ENCODE data around the gene CKAP2.
"Not testable (repeated sequence)": the region's sequence is repeated elsewhere in the genome, so short reads cannot be mapped to it uniquely, and the experiment has no call there.

Gene CKAP2

GRCh38 chr13:52452470-52452869 lies 2.8 kb upstream of the CKAP2 start:
- DNase-seq (ENCODE audit: low read depth), result no peak

GRCh38 chr13:52454459-52454819 lies 839 bp upstream of the CKAP2 start:
- no peak for DNase-seq (ENCODE audit: low read depth)

GRCh38 chr13:52455677-52456041 lies 381 bp downstream of the CKAP2 start:
- peak; percentile 67 for DNase-seq (ENCODE audit: low read depth)

- no peak for DNase-seq (ENCODE audit: low read depth)
Measured at GRCh38 chr13:52459668-52460067, 4.4 kb downstream of the CKAP2 start.

GRCh38 chr13:52461265-52461664 lies 6.0 kb downstream of the CKAP2 start:
- DNase-seq (ENCODE audit: low read depth), result no peak

- DNase-seq (ENCODE audit: low read depth), result no peak
Measured at GRCh38 chr13:52463526-52463925, 8.2 kb downstream of the CKAP2 start.

GRCh38 chr13:52468487-52468886 lies 13.2 kb downstream of the CKAP2 start:
- DNase-seq (ENCODE audit: low read depth), result not testable (repeated sequence)

- DNase-seq (ENCODE audit: low read depth), result not testable (repeated sequence)
Measured at GRCh38 chr13:52480677-52481428, 25.6 kb downstream of the CKAP2 start.

GRCh38 chr13:52487078-52487477 lies 31.8 kb downstream of the CKAP2 start:
- not testable (repeated sequence) for DNase-seq (ENCODE audit: low read depth)

- DNase-seq (ENCODE audit: low read depth), result not testable (repeated sequence)
Measured at GRCh38 chr13:52488763-52489162, 33.5 kb downstream of the CKAP2 start.

GRCh38 chr13:52491015-52491414 lies 35.7 kb downstream of the CKAP2 start:
- DNase-seq (ENCODE audit: low read depth), result not testable (repeated sequence)

- not testable (repeated sequence) for DNase-seq (ENCODE audit: low read depth)
Measured at GRCh38 chr13:52494241-52494640, 39.0 kb downstream of the CKAP2 start.

GRCh38 chr13:52497979-52498378 lies 42.7 kb downstream of the CKAP2 start:
- DNase-seq (ENCODE audit: low read depth), result not testable (repeated sequence)

GRCh38 chr13:52502277-52502676 lies 47.0 kb downstream of the CKAP2 start:
- DNase-seq (ENCODE audit: low read depth), result not testable (repeated sequence)

GRCh38 chr13:52505843-52506242 lies 50.6 kb downstream of the CKAP2 start:
- DNase-seq (ENCODE audit: low read depth), result not testable (repeated sequence)

GRCh38 chr13:52509532-52509931 lies 54.3 kb downstream of the CKAP2 start:
- DNase-seq (ENCODE audit: low read depth), result not testable (repeated sequence)

- not testable (repeated sequence) for DNase-seq (ENCODE audit: low read depth)
Measured at GRCh38 chr13:52510221-52510797, 55.0 kb downstream of the CKAP2 start.

GRCh38 chr13:52511598-52511997 lies 56.3 kb downstream of the CKAP2 start:
- not testable (repeated sequence) for DNase-seq (ENCODE audit: low read depth)

- not testable (repeated sequence) for DNase-seq (ENCODE audit: low read depth)
Measured at GRCh38 chr13:52513957-52514596, 58.8 kb downstream of the CKAP2 start.

GRCh38 chr13:52523323-52523722 lies 68.0 kb downstream of the CKAP2 start:
- DNase-seq (ENCODE audit: low read depth), result not testable (repeated sequence)

All from T follicular helper cell (primary cell).